ENCODE data around the gene IZUMO1.
"Not testable (repeated sequence)": the region's sequence is repeated elsewhere in the genome, so short reads cannot be mapped to it uniquely, and the experiment has no call there.

IZUMO1 gene

DNA sequence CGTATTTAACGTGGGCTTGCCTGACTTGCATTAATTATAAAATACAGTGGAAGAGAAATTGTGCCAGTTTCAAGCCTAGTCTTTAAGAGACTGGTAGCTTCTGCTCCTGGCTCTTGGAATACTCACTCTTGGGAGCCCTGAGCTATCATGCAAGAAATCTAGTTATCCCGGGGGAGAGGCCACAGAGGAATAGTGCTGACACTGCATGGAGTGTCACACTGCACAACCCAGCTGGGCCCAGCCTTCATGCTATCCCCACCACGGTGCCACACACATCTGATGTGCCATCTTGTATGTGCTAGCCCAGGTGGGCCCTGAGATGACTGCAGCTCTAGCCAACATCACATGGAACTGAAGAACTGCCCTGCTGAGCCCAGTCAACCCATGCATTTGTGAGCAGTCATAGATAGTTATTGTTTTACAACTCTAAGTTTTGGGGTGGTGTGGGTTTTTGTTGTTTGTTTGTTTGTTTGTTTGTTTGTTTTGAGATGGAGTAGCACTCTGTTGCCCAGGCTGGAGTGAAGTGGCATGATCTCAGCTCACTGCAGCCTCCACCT lies 35.5 kb downstream of the IZUMO1 start:
- no peak for DNase-seq

DNA sequence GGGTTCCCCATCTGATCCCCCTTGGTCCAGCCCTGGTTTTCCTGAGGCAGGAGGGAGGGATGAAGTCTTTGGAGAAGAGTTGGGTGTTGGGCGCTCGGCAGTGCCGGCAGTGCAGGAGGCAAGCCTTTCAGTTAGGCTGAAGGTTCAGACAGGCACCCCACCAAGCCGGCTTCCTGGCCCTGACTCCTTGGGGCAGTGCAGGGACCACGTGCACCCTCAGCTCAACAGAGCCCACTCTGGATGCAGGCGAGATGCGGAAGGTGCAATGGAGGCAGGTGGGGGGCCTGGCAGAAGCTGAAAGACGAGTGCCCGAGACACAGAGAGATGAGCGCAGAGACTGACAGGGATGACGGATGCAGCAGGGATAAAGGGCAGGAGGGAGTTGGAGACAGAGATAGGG lies 38.2 kb downstream of the IZUMO1 start:
- no peak for DNase-seq

DNA sequence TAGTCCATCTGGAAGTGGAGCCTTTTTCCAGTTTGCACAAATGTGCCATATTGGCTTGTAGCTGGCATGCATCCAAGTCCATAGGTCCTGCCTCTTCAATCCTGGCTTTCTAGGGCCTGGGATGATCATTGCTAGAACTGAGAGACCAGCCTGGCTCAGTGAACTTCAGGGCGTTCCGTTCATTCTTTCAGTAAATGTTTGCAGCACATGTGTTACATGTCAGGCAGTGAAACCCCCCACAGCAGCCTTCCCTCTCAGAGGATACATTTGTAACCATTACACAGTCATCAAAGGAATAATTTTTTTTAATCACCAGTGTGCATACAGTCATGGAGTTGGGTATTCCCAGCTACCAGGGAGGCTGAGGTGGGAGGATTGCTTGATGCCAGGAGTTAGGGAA lies 41.3 kb downstream of the IZUMO1 start:
- no peak for DNase-seq

DNA sequence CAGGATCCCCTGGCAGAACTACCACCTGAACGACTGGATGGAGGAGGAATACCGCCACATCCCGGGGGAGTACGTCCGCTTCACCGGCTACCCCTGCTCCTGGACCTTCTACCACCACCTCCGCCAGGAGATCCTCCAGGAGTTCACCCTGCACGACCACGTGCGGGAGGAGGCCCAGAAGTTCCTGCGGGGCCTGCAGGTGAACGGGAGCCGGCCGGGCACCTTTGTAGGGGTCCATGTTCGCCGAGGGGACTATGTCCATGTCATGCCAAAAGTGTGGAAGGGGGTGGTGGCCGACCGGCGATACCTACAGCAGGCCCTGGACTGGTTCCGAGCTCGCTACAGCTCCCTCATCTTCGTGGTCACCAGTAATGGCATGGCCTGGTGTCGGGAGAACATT lies 43.4 kb downstream of the IZUMO1 start:
- DNase-seq: no peak

DNA sequence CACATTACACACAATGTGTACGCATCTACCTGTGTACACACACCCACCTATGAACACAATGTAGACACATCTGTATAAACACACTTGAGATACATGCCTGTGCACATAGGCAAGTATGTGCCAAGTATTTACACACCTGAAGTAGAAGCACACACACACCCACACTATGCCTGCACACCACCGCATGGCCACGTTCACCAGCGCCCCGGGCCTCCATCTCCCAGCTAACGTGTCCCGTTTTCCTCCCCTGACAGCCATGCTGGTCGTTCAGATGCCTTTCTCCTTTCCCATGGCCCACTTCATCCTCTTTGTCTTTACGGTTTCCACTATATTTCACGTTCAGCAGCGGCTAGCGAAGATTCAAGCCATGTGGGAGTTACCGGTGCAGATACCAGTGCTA lies 44.0 kb downstream of the IZUMO1 start:
- no peak for DNase-seq

DNA sequence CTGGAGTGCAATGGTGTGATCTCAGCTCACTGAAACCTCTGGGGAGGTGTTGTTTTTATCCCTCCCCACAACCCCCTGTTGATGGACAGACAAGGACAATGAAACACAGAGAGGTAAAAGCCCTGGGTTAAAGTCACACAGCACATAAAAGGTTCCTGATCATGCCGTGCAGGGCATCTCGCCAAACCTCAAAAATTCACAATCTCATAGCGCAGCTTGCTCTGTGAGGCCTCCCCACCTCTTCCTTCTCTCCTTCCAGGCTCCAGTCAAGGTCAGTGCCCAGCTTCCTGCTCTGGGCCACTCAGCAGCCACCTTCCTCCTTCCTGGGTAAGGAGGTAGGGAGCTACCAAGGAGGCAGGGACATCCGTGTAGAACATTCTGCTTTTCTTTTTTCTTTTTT lies 48.7 kb downstream of the IZUMO1 start:
- DNase-seq: no peak

DNA sequence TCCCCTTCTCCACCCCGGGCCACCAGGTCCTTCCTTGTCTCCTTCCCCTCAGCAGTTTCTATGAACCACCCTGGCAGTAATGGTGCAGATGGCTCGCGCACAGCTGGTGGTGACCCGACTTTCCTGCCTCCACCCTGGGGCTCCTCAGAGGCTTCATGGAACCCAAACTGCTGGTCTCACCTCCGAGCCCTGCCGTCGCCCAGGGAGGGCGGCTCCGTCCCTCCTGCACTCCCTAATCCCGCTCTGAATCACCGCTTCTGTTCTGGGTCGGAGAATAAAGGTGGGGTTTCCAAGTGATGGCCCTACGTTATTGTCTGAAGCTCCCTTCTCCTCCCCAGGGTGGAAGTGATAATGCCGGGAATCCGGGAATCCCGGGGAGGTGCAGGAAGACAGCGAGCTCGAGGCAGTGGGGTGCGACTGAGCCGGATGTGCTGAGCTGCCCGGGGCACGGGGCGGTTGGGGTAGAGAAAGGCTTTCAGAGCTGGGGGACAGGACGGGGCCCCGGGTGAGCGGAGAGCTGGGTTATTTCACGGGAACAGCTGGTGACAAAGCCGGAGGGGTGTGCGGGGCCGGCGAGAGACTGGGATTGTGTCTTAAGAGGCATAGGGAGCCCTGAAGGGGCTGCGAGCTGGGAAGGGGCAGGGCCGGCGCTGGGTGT lies 50.2 kb downstream of the IZUMO1 start:
- no peak for DNase-seq

DNA sequence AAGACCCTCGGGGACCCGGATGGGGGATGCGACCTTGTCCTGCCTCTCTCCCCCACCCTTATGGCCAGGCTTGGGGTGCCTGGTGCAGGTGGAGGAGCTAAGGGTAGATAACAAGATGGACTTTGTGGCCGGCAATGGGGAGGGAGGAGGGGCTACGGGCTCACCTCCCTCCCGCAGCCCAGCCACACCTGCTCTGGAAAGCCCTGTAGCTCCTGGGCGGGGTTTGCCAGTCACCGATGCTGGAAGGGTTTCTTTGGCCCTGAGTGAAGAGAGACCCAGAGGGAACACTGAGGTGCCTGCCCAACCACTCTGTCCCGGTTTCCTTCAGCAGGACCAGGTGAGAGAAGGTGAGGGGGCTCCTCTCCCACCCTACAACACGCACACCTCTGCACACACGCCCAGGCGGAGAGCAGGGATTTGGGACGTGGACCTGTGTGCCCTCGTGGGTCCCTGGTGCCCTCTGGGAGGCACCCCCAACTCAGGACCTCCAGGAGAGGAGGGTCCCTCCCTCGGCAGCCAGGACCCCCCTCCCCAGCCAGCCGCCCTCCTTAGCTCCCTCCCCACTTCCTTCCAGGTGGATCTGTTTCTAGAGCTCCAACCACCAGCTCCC lies 50.9 kb downstream of the IZUMO1 start, which contains the start of gene FUT2:
FUT2 (plus strand) TSS at position 229 of the 610 bp plus-strand sequence. CDS start 6,986 bp downstream, outside the sequence.
- DNase-seq: no peak

DNA sequence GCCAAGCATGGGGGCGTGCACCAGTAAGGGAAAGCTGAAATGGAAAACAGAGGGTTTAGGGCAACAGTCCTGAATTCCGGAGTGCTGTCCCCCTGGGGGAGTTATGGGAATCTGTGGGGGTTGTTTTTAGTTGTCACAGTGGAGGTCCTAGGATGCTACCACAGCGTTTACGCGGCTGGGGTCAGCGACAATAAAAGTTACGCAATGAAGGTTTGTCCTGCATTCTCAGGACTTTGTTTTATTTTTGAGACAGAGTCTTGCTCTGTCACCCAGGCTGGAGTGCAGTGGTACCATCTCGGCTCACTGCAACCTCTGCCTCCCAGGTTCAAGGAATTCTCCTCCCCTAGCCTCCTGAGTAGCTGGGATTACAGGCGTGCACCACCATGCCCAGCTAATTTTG lies 53.1 kb downstream of the IZUMO1 start:
- not testable (repeated sequence) for DNase-seq

Data from effector CD8-positive, alpha-beta T cell (primary cell).